H9 (cell line): ENCODE data around the gene FRMD1. TPM values are rescaled to one million over a fixed set of nuclear protein-coding genes. Genes with fewer than 3 reads are reported as not detected.

Experiments
- DNase-seq: peaks from one replicate; pipeline ENCODE4 v3.0.0-alpha.2; 2017
- H2AFZ ChIP-seq: one replicate; pipeline ENCODE4 v1.6.1; 2013; ENCODE audit warnings: mild to moderate bottlenecking, low read length, control low read depth, moderate library complexity
- H2AK5ac ChIP-seq: 2 replicates; pipeline ENCODE4 v1.6.1; 2013; ENCODE audit warnings: low read length, control low read depth, mixed read lengths; ENCODE audit not compliant: insufficient read length
- H2BK120ac ChIP-seq: one replicate; pipeline ENCODE4 v1.6.1; 2013; ENCODE audit warnings: low read depth, mild to moderate bottlenecking, low read length, control low read depth, inconsistent platforms; ENCODE audit not compliant: poor library complexity, severe bottlenecking
- H2BK12ac ChIP-seq: 2 replicates; pipeline ENCODE4 v1.6.1; 2013; ENCODE audit warnings: low read length, control low read depth, mixed read lengths, low read depth; ENCODE audit not compliant: insufficient read length
- H2BK15ac ChIP-seq: 2 replicates; pipeline ENCODE4 v1.6.1; 2013; ENCODE audit warnings: low read depth, low read length, control low read depth
- H2BK20ac ChIP-seq: one replicate; pipeline ENCODE4 v1.6.1; 2013; ENCODE audit warnings: low read depth, mild to moderate bottlenecking, low read length, control low read depth, inconsistent platforms; ENCODE audit not compliant: poor library complexity, severe bottlenecking
- H2BK5ac ChIP-seq: 2 replicates; pipeline ENCODE4 v1.6.1; 2013; ENCODE audit warnings: low read length, control low read depth, mixed read lengths; ENCODE audit not compliant: insufficient read length
- H3K14ac ChIP-seq: 2 replicates; pipeline ENCODE4 v1.6.1; 2013; ENCODE audit warnings: low read length, control low read depth; ENCODE audit not compliant: insufficient read depth
- H3K18ac ChIP-seq: 2 replicates; pipeline ENCODE4 v1.6.1; 2013; ENCODE audit warnings: low read depth, mild to moderate bottlenecking, mixed read lengths, low read length, control low read depth; ENCODE audit not compliant: insufficient read length
- H3K23ac ChIP-seq: 2 replicates; pipeline ENCODE4 v1.6.1; 2013; ENCODE audit warnings: low read length, control low read depth, mixed read lengths, low read depth; ENCODE audit not compliant: insufficient read length
- H3K23me2 ChIP-seq: 2 replicates; pipeline ENCODE4 v1.6.1; 2013; ENCODE audit warnings: low read depth, mild to moderate bottlenecking, mixed read lengths, low read length, control low read depth; ENCODE audit not compliant: insufficient read length, poor library complexity, severe bottlenecking
- H3K27ac ChIP-seq: 2 replicates; pipeline ENCODE4 v1.5.1; 2013; ENCODE audit warnings: low read length, control low read depth, mixed read lengths, low read depth; ENCODE audit not compliant: insufficient read length
- H3K27me3 ChIP-seq: 2 replicates; pipeline ENCODE4 v1.6.1; 2013; ENCODE audit warnings: low read length, control low read depth, inconsistent platforms; ENCODE audit not compliant: insufficient read depth
- H3K4ac ChIP-seq: 2 replicates; pipeline ENCODE4 v1.6.1; 2013; ENCODE audit warnings: low read depth, mild to moderate bottlenecking, control low read depth, inconsistent platforms, low read length, moderate library complexity
- H3K4me1 ChIP-seq: 2 replicates; pipeline ENCODE4 v1.6.1; 2013; ENCODE audit warnings: low read length, control low read depth, inconsistent platforms; ENCODE audit not compliant: insufficient read depth
- H3K4me2 ChIP-seq: 2 replicates; pipeline ENCODE4 v1.6.1; 2013; ENCODE audit warnings: low read length, control low read depth, mixed read lengths; ENCODE audit not compliant: insufficient read length, insufficient read depth
- H3K56ac ChIP-seq: 2 replicates; pipeline ENCODE4 v1.6.1; 2013; ENCODE audit warnings: low read depth, mild to moderate bottlenecking, mixed read lengths, low read length, control low read depth; ENCODE audit not compliant: insufficient read length
- H3K79me1 ChIP-seq: 2 replicates; pipeline ENCODE4 v1.6.1; 2013; ENCODE audit warnings: low read depth, mild to moderate bottlenecking, moderate library complexity, low read length, control low read depth, inconsistent platforms; ENCODE audit not compliant: insufficient read depth, poor library complexity, severe bottlenecking
- H3K79me2 ChIP-seq: 2 replicates; pipeline ENCODE4 v1.6.1; 2013; ENCODE audit warnings: low read length, control low read depth, inconsistent platforms; ENCODE audit not compliant: insufficient read depth
- H3K9ac ChIP-seq: 2 replicates; pipeline ENCODE4 v1.6.1; 2013; ENCODE audit warnings: low read length, control low read depth, mixed read lengths; ENCODE audit not compliant: insufficient read length; ENCODE audit errors: extremely low read depth
- H3K9me3 ChIP-seq: one replicate; pipeline ENCODE4 v1.6.1; 2013; ENCODE audit warnings: low read depth, low read length, inconsistent platforms; ENCODE audit not compliant: control insufficient read depth
- H3T11ph ChIP-seq: one replicate; pipeline ENCODE4 v1.6.1; 2013; ENCODE audit warnings: mild to moderate bottlenecking, low read length, control low read depth, inconsistent platforms
- H4K20me1 ChIP-seq: one replicate; pipeline ENCODE4 v1.6.1; 2013; ENCODE audit not compliant: control insufficient read depth, insufficient read length, insufficient read depth
- H4K5ac ChIP-seq: 2 replicates; pipeline ENCODE4 v1.6.1; 2013; ENCODE audit warnings: low read depth, mild to moderate bottlenecking, mixed read lengths, low read length, control low read depth; ENCODE audit not compliant: insufficient read length
- H4K8ac ChIP-seq: replicated peaks from 2 replicates; pipeline ENCODE4 v1.6.1; 2013; ENCODE audit warnings: low read length, control low read depth, mixed read lengths, low read depth; ENCODE audit not compliant: insufficient read length
- H4K91ac ChIP-seq: 2 replicates; pipeline ENCODE4 v1.6.1; 2013; ENCODE audit warnings: low read depth, mild to moderate bottlenecking, moderate library complexity, mixed read lengths, low read length, control low read depth; ENCODE audit not compliant: insufficient read length
- H3K27ac Mint-ChIP-seq, 3 experiments: 2 replicates in 2 of 3; 3 replicates in 1 of 3; pipeline ENCODE4 v1.8.0; 2020 to 2021; ENCODE audit warnings: mixed read lengths in 3 of 3, mild to moderate bottlenecking in 1 of 3, moderate library complexity in 1 of 3
- H3K27me3 Mint-ChIP-seq: 2 replicates; pipeline ENCODE4 v1.8.0; 2021; ENCODE audit warnings: low read depth, mild to moderate bottlenecking, moderate library complexity, mixed read lengths
- H3K36me3 Mint-ChIP-seq, 3 experiments: 2 replicates in 2 of 3; 3 replicates in 1 of 3; pipeline ENCODE4 v1.8.0; 2020 to 2021; ENCODE audit warnings: low read depth in 3 of 3, mixed read lengths in 3 of 3; ENCODE audit not compliant: insufficient read depth in 1 of 3
- H3K4me1 Mint-ChIP-seq, 2 experiments: 2 replicates each; pipeline ENCODE4 v1.8.0; 2020; ENCODE audit warnings: mixed read lengths in 2 of 2
- H3K4me3 Mint-ChIP-seq, 2 experiments: 2 replicates in 1 of 2; 3 replicates in 1 of 2; pipeline ENCODE4 v1.8.0; 2020 to 2021; ENCODE audit warnings: mild to moderate bottlenecking in 2 of 2, mixed read lengths in 2 of 2, moderate library complexity in 1 of 2
- H3K9me3 Mint-ChIP-seq, 2 experiments: 2 replicates in 1 of 2; 3 replicates in 1 of 2; pipeline ENCODE4 v1.8.0; 2020; ENCODE audit warnings: mild to moderate bottlenecking in 2 of 2, mixed read lengths in 2 of 2, moderate library complexity in 1 of 2
- WGBS: extraction: QIAGEN DNeasy Blood & Tissue Kit; methylation state at CpG from one replicate; pipeline ENCODE4 v1.1.7; 2013; ENCODE audit warnings: missing lambda C conversion rate, low lambda C conversion rate, mixed read lengths; ENCODE audit not compliant: insufficient read length; ENCODE audit errors: extremely low coverage; 5-methylcytosine and 5-hydroxymethylcytosine counted together
- total RNA-seq: library from RNA; stranded (reverse); gene quantifications from 2 replicates; pipeline ENCODE4 v1.2.1, GENCODE V29; 2021
- TF ChIP-seq, protein P1 (sequence below): fragments of 200-600 bp; sonication (generic); conservative IDR thresholded peaks from 3 replicates; pipeline ENCODE4 v1.8.0; 2021; ENCODE audit warnings: antibody characterized with exemption, mild to moderate bottlenecking

FRMD1 gene
- total RNA-seq, 1 experiment from 2014 or later: not detected

DNA sequence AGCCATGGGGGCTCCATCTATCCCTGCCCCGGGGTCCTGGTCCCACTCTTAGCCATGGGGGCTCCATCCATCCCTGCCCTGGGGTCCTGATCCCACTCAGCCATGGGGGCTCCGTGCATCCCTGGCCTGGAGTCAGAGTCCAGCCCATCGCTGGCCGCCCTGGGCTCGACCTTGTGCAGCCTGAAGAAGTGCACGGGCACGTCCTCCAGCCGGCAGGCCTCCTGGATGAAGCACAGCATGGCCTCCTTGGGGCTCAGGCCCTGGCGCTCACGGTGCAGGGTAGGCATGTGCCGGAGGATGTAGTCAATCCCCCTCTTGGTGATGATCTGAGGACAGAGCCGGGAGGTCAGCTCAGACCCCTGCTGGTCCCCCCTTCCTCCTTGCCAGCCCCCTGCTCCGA, 15.6 kb downstream of the FRMD1 start:
- no peak overlapping the region for H3K18ac ChIP-seq
- no peak overlapping the region for H2BK5ac ChIP-seq
- Mint-ChIP-seq H3K4me1 (peaks cover 0 to 2% of the 10 kb centered on the region in 2 experiments; a peak in 1 of 4 replicates), H3K4me3 (no peak overlapping the region), H3K27me3 (no peaks in the 10 kb centered on the region), H3K9me3 (no peaks in the 10 kb centered on the region), H3K27ac (no peak overlapping the region), H3K36me3 (no peaks in the 10 kb centered on the region)
- no peaks in the 10 kb centered on the region for H3K9me3 ChIP-seq
- H2BK120ac ChIP-seq: no peak overlapping the region
- H3K56ac ChIP-seq: no peak overlapping the region
- DNase-seq: no peak
- H4K8ac ChIP-seq: no peak overlapping the region
- no peak overlapping the region for H3K9ac ChIP-seq
- no peak overlapping the region for H3K4me2 ChIP-seq
- H3K23ac ChIP-seq: no peak overlapping the region
- H3K23me2 ChIP-seq: no peaks in the 10 kb centered on the region
- no peak overlapping the region for H3K4ac ChIP-seq
- H2AFZ ChIP-seq: no peak overlapping the region
- H3K27me3 ChIP-seq: no peaks in the 10 kb centered on the region
- TF ChIP-seq, protein P1, sequence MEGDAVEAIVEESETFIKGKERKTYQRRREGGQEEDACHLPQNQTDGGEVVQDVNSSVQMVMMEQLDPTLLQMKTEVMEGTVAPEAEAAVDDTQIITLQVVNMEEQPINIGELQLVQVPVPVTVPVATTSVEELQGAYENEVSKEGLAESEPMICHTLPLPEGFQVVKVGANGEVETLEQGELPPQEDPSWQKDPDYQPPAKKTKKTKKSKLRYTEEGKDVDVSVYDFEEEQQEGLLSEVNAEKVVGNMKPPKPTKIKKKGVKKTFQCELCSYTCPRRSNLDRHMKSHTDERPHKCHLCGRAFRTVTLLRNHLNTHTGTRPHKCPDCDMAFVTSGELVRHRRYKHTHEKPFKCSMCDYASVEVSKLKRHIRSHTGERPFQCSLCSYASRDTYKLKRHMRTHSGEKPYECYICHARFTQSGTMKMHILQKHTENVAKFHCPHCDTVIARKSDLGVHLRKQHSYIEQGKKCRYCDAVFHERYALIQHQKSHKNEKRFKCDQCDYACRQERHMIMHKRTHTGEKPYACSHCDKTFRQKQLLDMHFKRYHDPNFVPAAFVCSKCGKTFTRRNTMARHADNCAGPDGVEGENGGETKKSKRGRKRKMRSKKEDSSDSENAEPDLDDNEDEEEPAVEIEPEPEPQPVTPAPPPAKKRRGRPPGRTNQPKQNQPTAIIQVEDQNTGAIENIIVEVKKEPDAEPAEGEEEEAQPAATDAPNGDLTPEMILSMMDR: no peak
- H4K91ac ChIP-seq: no peak overlapping the region
- H3T11ph ChIP-seq: no peak overlapping the region
- peaks cover 2% of the 10 kb centered on the region for H4K20me1 ChIP-seq
- no peak overlapping the region for H4K5ac ChIP-seq
- H3K79me2 ChIP-seq: no peaks in the 10 kb centered on the region
- H3K79me1 ChIP-seq: no peaks in the 10 kb centered on the region
- H3K27ac ChIP-seq: no peak overlapping the region
- H3K4me1 ChIP-seq: no peaks in the 10 kb centered on the region
- no peak overlapping the region; the same call in 1 of the 2 replicates for H3K14ac ChIP-seq
- H2AK5ac ChIP-seq: no peak overlapping the region
- no peak overlapping the region for H2BK15ac ChIP-seq
- H2BK12ac ChIP-seq: no peak overlapping the region
- WGBS: no CpG with 5 or more reads among the region's 13 CpGs
- H2BK20ac ChIP-seq: no peak overlapping the region
